ENCODE data around the gene TMIGD3. TPM values are rescaled to one million over a fixed set of nuclear protein-coding genes. Genes with fewer than 3 reads are reported as not detected.

Gene TMIGD3
- total RNA-seq, 1 experiment from 2014 or later = not detected

DNA sequence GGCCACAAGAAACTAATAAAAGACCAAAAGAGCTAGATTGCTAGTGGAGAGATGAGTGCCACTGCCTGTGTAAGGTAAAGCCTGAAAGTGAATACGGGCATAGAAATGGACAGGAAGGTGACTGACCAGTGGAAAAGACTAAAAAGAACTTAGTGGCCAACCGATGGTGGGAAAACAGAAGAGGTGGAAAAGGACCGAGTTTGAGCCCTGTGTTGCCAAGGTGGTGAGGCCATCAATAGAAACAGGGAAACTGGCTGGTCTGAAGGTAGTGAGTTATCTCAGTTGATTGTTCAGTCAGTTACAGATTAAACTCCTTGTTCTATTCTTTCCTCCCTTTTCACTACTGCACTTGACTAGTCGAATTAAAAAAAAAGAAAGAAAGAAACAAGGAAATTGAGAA lies 56.9 kb downstream of the TMIGD3 start:
- TF ChIP-seq CTCF (IDR thresholded peaks at IDR 0.05; ENCODE audit: unreplicated experiment) = no peak
- ChIA-PET CTCF (interaction anchor here (0.8 to 1.7 kb wide), 2 partner anchors 9 to 924 kb away, joined by 3 to 4 read pairs; no protein-coding TSS in a partner anchor), POLR2A (interaction anchor here (1.0 kb wide), 1 partner anchor 10 kb away, joined by 3 read pairs; no protein-coding TSS in a partner anchor)
- H3K9me3 Mint-ChIP-seq (ENCODE audit: unreplicated experiment) = no peaks in the 10 kb centered on the region
- H3K4me1 Mint-ChIP-seq (ENCODE audit: insufficient read depth, unreplicated experiment) = peaks cover 34% of the 10 kb centered on the region
- DNase-seq (ENCODE audit: unreplicated experiment) = no peak
- H3K27me3 Mint-ChIP-seq (ENCODE audit: insufficient read depth, unreplicated experiment) = no peaks in the 10 kb centered on the region
- peak overlapping the region; percentile 97 for H3K4me3 Mint-ChIP-seq (ENCODE audit: unreplicated experiment)
- peak overlapping the region; percentile 26 for H3K27ac Mint-ChIP-seq (ENCODE audit: low read depth, unreplicated experiment)
- intact Hi-C loops (cut with micrococcal nuclease) = no loop called here
- no TSS peak for BruUV-seq (replicated peaks)
- H3K36me3 Mint-ChIP-seq (ENCODE audit: insufficient read depth, unreplicated experiment) = peaks cover 53% of the 10 kb centered on the region

- Mint-ChIP-seq H3K4me3 (ENCODE audit: unreplicated experiment) (no peak overlapping the region), H3K36me3 (ENCODE audit: insufficient read depth, unreplicated experiment) (peaks cover 66% of the 10 kb centered on the region), H3K27me3 (ENCODE audit: insufficient read depth, unreplicated experiment) (no peaks in the 10 kb centered on the region), H3K9me3 (ENCODE audit: unreplicated experiment) (no peaks in the 10 kb centered on the region), H3K4me1 (ENCODE audit: insufficient read depth, unreplicated experiment) (peaks cover 25% of the 10 kb centered on the region), H3K27ac (ENCODE audit: low read depth, unreplicated experiment) (peak overlapping the region; percentile 17)
- ChIA-PET CTCF (no interaction called here), POLR2A (no interaction called here)
- intact Hi-C loops (cut with micrococcal nuclease) = no loop called here
- no peak for TF ChIP-seq CTCF (IDR thresholded peaks at IDR 0.05; ENCODE audit: unreplicated experiment)
- DNase-seq (ENCODE audit: unreplicated experiment) = no peak
- BruUV-seq (replicated peaks) = no TSS peak
Observed at GRCh38 chr1:111444031-111444430, 59.4 kb downstream of the TMIGD3 start.

GRCh38 chr1:111442457-111442856 lies 61.0 kb downstream of the TMIGD3 start:
- no peak for TF ChIP-seq CTCF (IDR thresholded peaks at IDR 0.05; ENCODE audit: unreplicated experiment)
- H3K4me1 Mint-ChIP-seq (ENCODE audit: insufficient read depth, unreplicated experiment) = peaks cover 21% of the 10 kb centered on the region
- H3K36me3 Mint-ChIP-seq (ENCODE audit: insufficient read depth, unreplicated experiment) = peaks cover 75% of the 10 kb centered on the region
- BruUV-seq (replicated peaks) = no TSS peak
- DNase-seq (ENCODE audit: unreplicated experiment) = no peak
- intact Hi-C loops (cut with micrococcal nuclease) = no loop called here
- ChIA-PET CTCF (interaction anchor here (0.9 to 1.5 kb wide), 6 partner anchors 18 to 294 kb away, joined by 3 to 4 read pairs (median 3); no protein-coding TSS in a partner anchor), POLR2A (no interaction called here)
- H3K27ac Mint-ChIP-seq (ENCODE audit: low read depth, unreplicated experiment) = no peak overlapping the region
- no peaks in the 10 kb centered on the region for H3K27me3 Mint-ChIP-seq (ENCODE audit: insufficient read depth, unreplicated experiment)
- H3K4me3 Mint-ChIP-seq (ENCODE audit: unreplicated experiment) = no peak overlapping the region
- no peaks in the 10 kb centered on the region for H3K9me3 Mint-ChIP-seq (ENCODE audit: unreplicated experiment)

GRCh38 chr1:111441573-111442192 lies 61.8 kb downstream of the TMIGD3 start:
- TF ChIP-seq CTCF (IDR thresholded peaks at IDR 0.05; ENCODE audit: unreplicated experiment) = no peak
- intact Hi-C loops (cut with micrococcal nuclease) = no loop called here
- no peak overlapping the region for H3K27ac Mint-ChIP-seq (ENCODE audit: low read depth, unreplicated experiment)

More at GRCh38 chr1:111441573-111442192, 61.8 kb downstream of the TMIGD3 start:
- Mint-ChIP-seq H3K4me1 (ENCODE audit: insufficient read depth, unreplicated experiment) (peaks cover 19% of the 10 kb centered on the region), H3K27me3 (ENCODE audit: insufficient read depth, unreplicated experiment) (no peaks in the 10 kb centered on the region), H3K36me3 (ENCODE audit: insufficient read depth, unreplicated experiment) (peaks cover 72% of the 10 kb centered on the region), H3K9me3 (ENCODE audit: unreplicated experiment) (no peaks in the 10 kb centered on the region), H3K4me3 (ENCODE audit: unreplicated experiment) (no peak overlapping the region)
- ChIA-PET POLR2A (no interaction called here), CTCF (interaction anchor here (0.9 to 1.5 kb wide), 2 partner anchors 219 to 295 kb away, joined by 3 to 4 read pairs; no protein-coding TSS in a partner anchor)
- DNase-seq (ENCODE audit: unreplicated experiment) = peak; percentile 21
- no TSS peak for BruUV-seq (replicated peaks)

All from MCF 10A (cell line).